HEK293T (cell line): ENCODE measurements around the gene EEF1A1.

Experiments
- ARNT ChIP-seq: fragments of 450-650 bp; IDR thresholded peaks from 2 replicates; pipeline ENCODE4 v1.6.1; 2017; ENCODE audit warnings: mild to moderate bottlenecking
- BHLHE40 ChIP-seq: fragments of 450-650 bp; IDR thresholded peaks from 2 replicates; pipeline ENCODE4 v1.6.1; 2016; ENCODE audit warnings: mild to moderate bottlenecking, moderate library complexity, borderline replicate concordance
- ELF4 ChIP-seq: fragments of 450-650 bp; IDR thresholded peaks from 2 replicates; pipeline ENCODE4 v1.6.1; 2017; ENCODE audit warnings: antibody characterized with exemption
- FOXA1 ChIP-seq: fragments of 450-650 bp; IDR thresholded peaks from 2 replicates; pipeline ENCODE4 v1.6.1; 2016; ENCODE audit warnings: mild to moderate bottlenecking
- FOXK2 ChIP-seq: fragments of 450-650 bp; IDR thresholded peaks from 2 replicates; pipeline ENCODE4 v1.6.1; 2016; ENCODE audit warnings: mild to moderate bottlenecking
- FOXM1 ChIP-seq: fragments of 450-650 bp; IDR thresholded peaks from 2 replicates; pipeline ENCODE4 v1.6.1; 2017; ENCODE audit warnings: mild to moderate bottlenecking, borderline replicate concordance
- HDGF ChIP-seq: fragments of 450-650 bp; IDR thresholded peaks from 2 replicates; pipeline ENCODE4 v1.6.1; 2017; ENCODE audit warnings: antibody characterized with exemption, borderline replicate concordance
- LEF1 ChIP-seq: fragments of 450-650 bp; IDR thresholded peaks from 2 replicates; pipeline ENCODE4 v1.6.1; 2017; ENCODE audit warnings: mild to moderate bottlenecking, borderline replicate concordance
- NFRKB ChIP-seq: fragments of 450-650 bp; IDR thresholded peaks from 2 replicates; pipeline ENCODE4 v1.6.1; 2016; ENCODE audit warnings: mild to moderate bottlenecking, moderate library complexity
- SP1 ChIP-seq: fragments of 450-650 bp; IDR thresholded peaks from 2 replicates; pipeline ENCODE4 v1.6.1; 2017
- SUZ12 ChIP-seq: fragments of 450-650 bp; IDR thresholded peaks from 2 replicates; pipeline ENCODE4 v1.6.1; 2016; ENCODE audit warnings: mild to moderate bottlenecking
- TARDBP ChIP-seq: fragments of 450-650 bp; IDR thresholded peaks from 2 replicates; pipeline ENCODE4 v1.6.1; 2016
- ZNF384 ChIP-seq: fragments of 450-650 bp; IDR thresholded peaks from 2 replicates; pipeline ENCODE4 v1.6.1; 2016
- TF ChIP-seq, protein P1 (sequence below): fragments of 450-650 bp; IDR thresholded peaks from 2 replicates; pipeline ENCODE4 v1.6.1; 2016

DNA sequence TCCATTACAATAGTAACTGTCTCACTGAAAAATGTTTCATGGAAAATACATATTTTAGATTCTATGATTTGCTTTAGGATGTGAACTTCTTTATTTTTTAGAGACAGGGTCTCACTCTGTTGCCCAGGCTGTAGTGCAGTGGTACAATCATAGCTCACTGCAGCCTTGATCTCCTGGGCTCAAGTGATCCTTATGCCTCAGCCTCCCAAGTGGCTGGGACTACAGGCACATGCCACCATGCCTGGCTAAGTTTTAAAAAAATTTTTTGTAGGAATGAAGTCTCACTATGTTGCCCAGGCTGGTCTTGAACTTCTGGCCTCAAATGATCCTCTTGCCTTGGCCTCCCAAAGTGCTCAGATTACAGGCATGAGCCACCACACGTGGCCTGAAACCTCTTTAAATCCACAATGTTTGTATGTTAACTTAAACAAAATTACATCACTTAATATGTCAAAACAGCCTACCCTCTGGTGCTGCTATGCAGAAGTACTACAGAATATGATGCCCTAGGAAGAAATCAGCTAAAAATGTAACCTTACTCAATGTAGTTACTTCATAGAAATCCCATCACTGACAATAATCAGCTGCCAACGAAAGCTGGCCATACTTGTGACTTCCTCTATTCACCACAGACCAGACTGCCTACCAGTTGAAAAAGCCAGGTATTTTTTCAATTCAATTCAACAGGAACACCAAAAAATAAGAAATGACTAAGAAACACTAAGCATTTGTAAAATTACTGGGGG, 17.6 kb downstream of the EEF1A1 start:
- TF ChIP-seq BHLHE40 = no peak
- no peak for TF ChIP-seq NFRKB
- TF ChIP-seq SP1 = no peak
- no peak for TF ChIP-seq ELF4
- TF ChIP-seq FOXM1 = no peak
- no peak for TF ChIP-seq FOXK2
- TF ChIP-seq TARDBP = no peak
- TF ChIP-seq ZNF384 = no peak
- TF ChIP-seq LEF1 = no peak
- no peak for TF ChIP-seq ARNT
- no peak for TF ChIP-seq FOXA1
- TF ChIP-seq SUZ12 = no peak
- no peak for TF ChIP-seq HDGF
- TF ChIP-seq, protein P1, sequence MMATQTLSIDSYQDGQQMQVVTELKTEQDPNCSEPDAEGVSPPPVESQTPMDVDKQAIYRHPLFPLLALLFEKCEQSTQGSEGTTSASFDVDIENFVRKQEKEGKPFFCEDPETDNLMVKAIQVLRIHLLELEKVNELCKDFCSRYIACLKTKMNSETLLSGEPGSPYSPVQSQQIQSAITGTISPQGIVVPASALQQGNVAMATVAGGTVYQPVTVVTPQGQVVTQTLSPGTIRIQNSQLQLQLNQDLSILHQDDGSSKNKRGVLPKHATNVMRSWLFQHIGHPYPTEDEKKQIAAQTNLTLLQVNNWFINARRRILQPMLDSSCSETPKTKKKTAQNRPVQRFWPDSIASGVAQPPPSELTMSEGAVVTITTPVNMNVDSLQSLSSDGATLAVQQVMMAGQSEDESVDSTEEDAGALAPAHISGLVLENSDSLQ = no peak
